Natural killer cell (primary cell): ENCODE data around the gene OLFM1. TPM values are rescaled to one million over a fixed set of nuclear protein-coding genes. Genes with fewer than 3 reads are reported as not detected.

Experiments used
- ATAC-seq, 3 donors: fragments of 150-1000 bp in 2 of 3; fragments of 200-7000 bp in 1 of 3; cut with Tn5 transposase; 1 replicate in 1 of 3; 2 replicates in 2 of 3; pipeline ENCODE4 v1.10.0; 2021; ENCODE audit warnings: mild to moderate bottlenecking in 2 of 3, moderate library complexity in 2 of 3
- DNase-seq, 2 donors: peaks; one replicate each; pipeline versions ENCODE4 v3.0.0 to v3.0.0-alpha.2; 2013 to 2021; ENCODE audit warnings: mixed read lengths in 1 of 2
- H3K27ac ChIP-seq: one replicate; pipeline ENCODE4 v1.5.1; 2013; ENCODE audit warnings: mild to moderate bottlenecking, low read length
- H3K27me3 ChIP-seq: one replicate; pipeline ENCODE4 v1.6.1; 2013; ENCODE audit warnings: low read length; ENCODE audit not compliant: control insufficient read depth, insufficient read depth
- H3K36me3 ChIP-seq: one replicate; pipeline ENCODE4 v1.6.1; 2013; ENCODE audit warnings: low read length; ENCODE audit not compliant: control insufficient read depth, insufficient read depth
- H3K4me1 ChIP-seq: one replicate; pipeline ENCODE4 v1.6.1; 2013; ENCODE audit warnings: low read length; ENCODE audit not compliant: control insufficient read depth, insufficient read depth
- H3K4me3 ChIP-seq: one replicate; pipeline ENCODE4 v1.5.1; 2013; ENCODE audit warnings: low read length
- H3K9me3 ChIP-seq: one replicate; pipeline ENCODE4 v1.6.1; 2013; ENCODE audit warnings: low read length; ENCODE audit not compliant: control insufficient read depth, insufficient read depth
- H3K27ac Mint-ChIP-seq, 2 donors: one replicate each; pipeline ENCODE4 v1.8.0; 2022; ENCODE audit warnings: mild to moderate bottlenecking in 2 of 2, mixed read lengths in 2 of 2, moderate library complexity in 1 of 2
- H3K27me3 Mint-ChIP-seq, 2 donors: one replicate each; pipeline ENCODE4 v1.8.0; 2022; ENCODE audit warnings: low read depth in 2 of 2, mixed read lengths in 2 of 2
- H3K36me3 Mint-ChIP-seq: one replicate; pipeline ENCODE4 v1.8.0; 2022; ENCODE audit warnings: mixed read lengths
- H3K4me1 Mint-ChIP-seq, 2 donors: one replicate each; pipeline ENCODE4 v1.8.0; 2022; ENCODE audit warnings: mixed read lengths in 2 of 2
- H3K4me3 Mint-ChIP-seq: one replicate; pipeline ENCODE4 v1.8.0; 2022; ENCODE audit warnings: mild to moderate bottlenecking, moderate library complexity, mixed read lengths
- H3K9me3 Mint-ChIP-seq, 2 donors: one replicate each; pipeline ENCODE4 v1.8.0; 2022; ENCODE audit warnings: mixed read lengths in 2 of 2
- WGBS: methylation state at CpG from one replicate; pipeline ENCODE4 v1.1.7; 2013; ENCODE audit warnings: missing lambda C conversion rate; ENCODE audit not compliant: insufficient coverage; 5-methylcytosine and 5-hydroxymethylcytosine counted together
- intact Hi-C: fragments of 100-400 bp; cut with micrococcal nuclease; formaldehyde crosslinking; loops from one replicate; pipeline ENCODE4 v1.14.2; 2022
- total RNA-seq, 4 donors: library from RNA; stranded (reverse); fragments of 120-200 nt in 1 of 4; gene quantifications; one replicate each; pipeline versions ENCODE4 v1.2.3 to v1.2.4, GENCODE V29; 2013 to 2022
- TF ChIP-seq, protein P1 (sequence below): fragments of 200-600 bp; IDR thresholded peaks from one replicate; pipeline ENCODE4 v1.8.0; 2022; ENCODE audit warnings: antibody characterized with exemption

The OLFM1 gene
- total RNA-seq, 3 donors from 2014 or later (not counting 1 experiment from before 2014, with no cell fraction given): 0.18 TPM; not detected in 2

GRCh38 chr9:135053133-135053532, 34.3 kb upstream of the OLFM1 start:
- DNase-seq (no peak), ATAC-seq (no peak)
- TF ChIP-seq, protein P1, sequence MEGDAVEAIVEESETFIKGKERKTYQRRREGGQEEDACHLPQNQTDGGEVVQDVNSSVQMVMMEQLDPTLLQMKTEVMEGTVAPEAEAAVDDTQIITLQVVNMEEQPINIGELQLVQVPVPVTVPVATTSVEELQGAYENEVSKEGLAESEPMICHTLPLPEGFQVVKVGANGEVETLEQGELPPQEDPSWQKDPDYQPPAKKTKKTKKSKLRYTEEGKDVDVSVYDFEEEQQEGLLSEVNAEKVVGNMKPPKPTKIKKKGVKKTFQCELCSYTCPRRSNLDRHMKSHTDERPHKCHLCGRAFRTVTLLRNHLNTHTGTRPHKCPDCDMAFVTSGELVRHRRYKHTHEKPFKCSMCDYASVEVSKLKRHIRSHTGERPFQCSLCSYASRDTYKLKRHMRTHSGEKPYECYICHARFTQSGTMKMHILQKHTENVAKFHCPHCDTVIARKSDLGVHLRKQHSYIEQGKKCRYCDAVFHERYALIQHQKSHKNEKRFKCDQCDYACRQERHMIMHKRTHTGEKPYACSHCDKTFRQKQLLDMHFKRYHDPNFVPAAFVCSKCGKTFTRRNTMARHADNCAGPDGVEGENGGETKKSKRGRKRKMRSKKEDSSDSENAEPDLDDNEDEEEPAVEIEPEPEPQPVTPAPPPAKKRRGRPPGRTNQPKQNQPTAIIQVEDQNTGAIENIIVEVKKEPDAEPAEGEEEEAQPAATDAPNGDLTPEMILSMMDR: no peak
- H3K4me1 ChIP-seq: no peaks in the 10 kb centered on the region
- no peak overlapping the region for H3K27ac Mint-ChIP-seq
- no peaks in the 10 kb centered on the region for H3K9me3 Mint-ChIP-seq
- H3K36me3 ChIP-seq: no peaks in the 10 kb centered on the region
- WGBS: 17% methylated on average over 5 of the region's 5 CpGs
- H3K36me3 Mint-ChIP-seq: no peaks in the 10 kb centered on the region
- peaks cover 2% of the 10 kb centered on the region for H3K27me3 ChIP-seq
- H3K27me3 Mint-ChIP-seq: peaks cover 7 to 39% of the 10 kb centered on the region in 2 donors
- H3K9me3 ChIP-seq: no peaks in the 10 kb centered on the region
- H3K4me1 Mint-ChIP-seq: no peaks in the 10 kb centered on the region
- intact Hi-C loops: no loop called here
- no peak overlapping the region for H3K27ac ChIP-seq
- no peak overlapping the region for H3K4me3 Mint-ChIP-seq
- no peak overlapping the region for H3K4me3 ChIP-seq

- no peak overlapping the region for H3K27ac ChIP-seq
- DNase-seq: no peak
- no peaks in the 10 kb centered on the region for H3K4me1 Mint-ChIP-seq
- H3K9me3 Mint-ChIP-seq: no peaks in the 10 kb centered on the region
- no peak for ATAC-seq
- H3K27me3 Mint-ChIP-seq: peaks cover 7 to 39% of the 10 kb centered on the region in 2 donors
- intact Hi-C loops: no loop called here
- TF ChIP-seq, protein P1: no peak
- H3K4me1 ChIP-seq: no peaks in the 10 kb centered on the region
- WGBS: 93% methylated on average over 3 of the region's 3 CpGs
- H3K4me3 Mint-ChIP-seq: no peak overlapping the region
- H3K9me3 ChIP-seq: no peaks in the 10 kb centered on the region
- no peak overlapping the region for H3K4me3 ChIP-seq
- H3K27ac Mint-ChIP-seq: no peak overlapping the region
- peaks cover 2% of the 10 kb centered on the region for H3K27me3 ChIP-seq
- no peaks in the 10 kb centered on the region for H3K36me3 ChIP-seq
- H3K36me3 Mint-ChIP-seq: no peaks in the 10 kb centered on the region
These were observed 32.3 kb upstream of the OLFM1 start for GRCh38 chr9:135055181-135055580.

DNA sequence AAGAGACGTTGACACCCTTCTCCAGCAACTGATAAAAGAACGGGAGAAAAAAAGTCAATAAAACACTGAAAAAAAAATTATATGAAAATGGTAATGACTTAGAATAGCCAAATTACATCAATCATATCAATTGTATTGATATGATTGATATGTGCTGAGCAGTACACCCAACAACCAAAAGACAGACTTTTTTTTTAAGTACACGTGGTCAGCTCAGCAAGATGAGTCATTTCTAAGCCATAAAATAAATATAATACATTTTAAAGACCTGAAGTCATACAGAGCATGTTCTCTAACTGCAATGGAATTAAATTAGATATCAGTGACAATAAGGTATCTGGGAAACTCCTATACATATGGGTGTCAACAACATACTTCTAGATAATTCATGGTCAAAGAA, 30.9 kb upstream of the OLFM1 start:
- Mint-ChIP-seq H3K4me3 (no peak overlapping the region), H3K27me3 (peaks cover 7 to 39% of the 10 kb centered on the region in 2 donors), H3K4me1 (no peaks in the 10 kb centered on the region), H3K36me3 (no peaks in the 10 kb centered on the region), H3K9me3 (no peaks in the 10 kb centered on the region), H3K27ac (no peak overlapping the region)
- H3K27me3 ChIP-seq: peaks cover 2% of the 10 kb centered on the region
- H3K4me1 ChIP-seq: no peaks in the 10 kb centered on the region
- no peaks in the 10 kb centered on the region for H3K9me3 ChIP-seq
- H3K4me3 ChIP-seq: no peak overlapping the region
- DNase-seq (no peak), ATAC-seq (no peak)
- WGBS: no CpG with 5 or more reads among the region's 3 CpGs
- no peak overlapping the region for H3K27ac ChIP-seq
- TF ChIP-seq, protein P1: no peak
- intact Hi-C loops: no loop called here
- H3K36me3 ChIP-seq: no peaks in the 10 kb centered on the region

DNA sequence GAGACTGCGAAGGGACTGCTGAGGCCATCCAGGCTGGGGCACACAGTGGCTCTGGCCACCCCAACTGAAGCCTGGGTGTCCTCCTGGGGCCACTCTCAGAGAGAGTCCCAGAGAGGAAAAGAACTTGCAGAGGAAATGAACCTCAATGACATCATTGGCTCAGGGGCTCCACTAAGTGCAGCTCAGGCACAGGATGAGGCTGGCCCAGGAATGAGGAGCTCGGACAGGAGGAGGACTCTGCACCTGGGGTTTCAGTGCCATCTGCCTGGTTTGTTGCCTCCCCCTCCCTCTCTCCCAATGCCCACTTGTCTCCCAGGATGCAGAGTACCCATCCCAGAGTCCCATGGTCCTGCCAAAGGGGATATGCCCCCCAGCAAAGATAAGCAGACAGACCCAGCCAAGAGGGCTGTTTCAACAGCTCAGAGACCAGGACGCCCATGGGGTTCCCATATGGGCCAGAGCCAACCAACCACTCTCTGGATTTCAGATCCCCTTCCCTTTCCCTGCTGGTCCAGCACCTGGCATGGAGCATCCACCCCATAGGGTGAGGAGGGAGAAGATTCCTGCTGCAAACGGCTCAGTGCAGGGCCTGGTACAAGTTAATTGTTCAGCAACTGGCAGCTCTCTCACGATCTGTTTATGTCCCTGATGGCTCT, 26.9 kb upstream of the OLFM1 start:
- H3K4me1 ChIP-seq: no peaks in the 10 kb centered on the region
- DNase-seq (no peak), ATAC-seq (no peak)
- H3K4me3 Mint-ChIP-seq: no peak overlapping the region
- H3K27me3 Mint-ChIP-seq: peaks cover 3 to 17% of the 10 kb centered on the region in 2 donors
- H3K36me3 Mint-ChIP-seq: no peaks in the 10 kb centered on the region
- peaks cover 5% of the 10 kb centered on the region for H3K9me3 ChIP-seq
- H3K4me1 Mint-ChIP-seq: no peaks in the 10 kb centered on the region
- no peaks in the 10 kb centered on the region for H3K9me3 Mint-ChIP-seq
- TF ChIP-seq, protein P1: no peak
- no peak overlapping the region for H3K4me3 ChIP-seq
- H3K27ac Mint-ChIP-seq: no peak overlapping the region
- peaks cover 2% of the 10 kb centered on the region for H3K27me3 ChIP-seq
- WGBS: 58% methylated on average over 4 of the region's 5 CpGs
- intact Hi-C loops: no loop called here
- H3K36me3 ChIP-seq: no peaks in the 10 kb centered on the region
- no peak overlapping the region for H3K27ac ChIP-seq
